ENCODE data around the gene TBC1D2B. TPM values are rescaled to one million over a fixed set of nuclear protein-coding genes. Genes with fewer than 3 reads are reported as not detected.

The TBC1D2B gene
- total RNA-seq = 33.8 and 38.4 TPM in 2 replicates
- polyA plus RNA-seq = 24.8 and 29.3 TPM in 2 replicates

DNA sequence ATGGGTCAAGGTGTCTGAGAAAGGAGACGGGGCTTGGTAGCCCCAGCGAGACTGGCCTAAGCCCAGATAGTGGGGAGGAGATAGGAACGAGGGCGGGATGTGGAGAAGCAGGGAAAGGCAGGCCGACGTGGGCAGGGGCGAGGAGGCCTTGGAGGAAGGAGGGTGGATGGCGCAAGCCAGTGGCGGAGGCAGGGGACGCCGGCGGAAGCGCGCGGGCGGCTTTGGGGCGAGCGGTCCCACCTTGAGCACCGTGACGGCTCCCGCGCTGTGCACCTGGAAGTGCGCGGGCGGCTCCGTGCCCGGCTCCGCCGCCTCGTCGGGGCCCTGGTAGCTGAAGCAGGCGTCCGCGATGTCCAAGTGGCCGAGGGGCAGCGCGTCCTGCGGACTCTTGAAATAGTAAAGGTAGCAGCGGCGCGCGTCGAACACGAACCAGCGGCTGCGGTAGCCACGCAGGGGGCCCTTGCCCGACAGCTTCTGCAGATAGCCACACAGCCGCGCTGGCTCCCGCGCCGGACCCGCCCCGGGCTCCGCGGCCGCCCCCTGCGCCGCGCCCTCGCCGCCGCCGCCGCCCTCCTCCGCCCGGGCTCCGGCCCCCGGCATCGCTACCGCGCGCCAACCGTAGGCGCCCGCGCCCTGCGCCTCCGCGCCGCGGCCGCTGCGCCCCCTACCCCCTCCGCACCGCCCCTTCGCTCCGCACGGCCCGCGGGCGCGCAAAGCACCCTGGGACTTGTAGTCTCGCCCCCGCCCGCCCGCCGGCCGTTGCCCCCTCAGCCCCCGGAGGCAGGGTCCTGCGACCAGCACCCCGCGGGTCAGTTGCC is at the start of gene TBC1D2B:
Gene TBC1D2B, minus strand, starts transcription at position 659 of the 818 bp plus-strand sequence. Its CDS starts 59 bp downstream, at position 600.
- Histone ChIP-seq H3K36me3 (replicated peaks; ENCODE audit: insufficient read depth, low read depth) (no peaks in the 10 kb centered on the region), H3K9me2 (replicated peaks; ENCODE audit: insufficient read depth) (no peaks in the 10 kb centered on the region), H3K4me2 (peak within 1 kb of the TSS; percentile 97), H3K9me3 (ENCODE audit: low read depth) (no peaks in the 10 kb centered on the region), H3K4me3 (peak within 1 kb of the TSS; percentile 98), H4K20me1 (ENCODE audit: insufficient read depth, poor library complexity, severe bottlenecking) (no peaks in the 10 kb centered on the region), H3K27ac (peak within 1 kb of the TSS; percentile 93), H3K79me2 (peaks cover 43% of the 10 kb centered on the region), H3K27me3 (no peaks in the 10 kb centered on the region), H3K4me1 (ENCODE audit: insufficient read depth) (peaks cover 36% of the 10 kb centered on the region), H2AFZ (peak within 1 kb of the TSS; percentile 87)
- WGBS (ENCODE audit: low lambda C conversion rate, missing lambda C conversion rate) = under 1% methylated on average over 47 of the region's 104 CpGs
- peak; percentile 85 for DNase-seq (ENCODE audit: low spot score)
- TF ChIP-seq, protein P1, sequence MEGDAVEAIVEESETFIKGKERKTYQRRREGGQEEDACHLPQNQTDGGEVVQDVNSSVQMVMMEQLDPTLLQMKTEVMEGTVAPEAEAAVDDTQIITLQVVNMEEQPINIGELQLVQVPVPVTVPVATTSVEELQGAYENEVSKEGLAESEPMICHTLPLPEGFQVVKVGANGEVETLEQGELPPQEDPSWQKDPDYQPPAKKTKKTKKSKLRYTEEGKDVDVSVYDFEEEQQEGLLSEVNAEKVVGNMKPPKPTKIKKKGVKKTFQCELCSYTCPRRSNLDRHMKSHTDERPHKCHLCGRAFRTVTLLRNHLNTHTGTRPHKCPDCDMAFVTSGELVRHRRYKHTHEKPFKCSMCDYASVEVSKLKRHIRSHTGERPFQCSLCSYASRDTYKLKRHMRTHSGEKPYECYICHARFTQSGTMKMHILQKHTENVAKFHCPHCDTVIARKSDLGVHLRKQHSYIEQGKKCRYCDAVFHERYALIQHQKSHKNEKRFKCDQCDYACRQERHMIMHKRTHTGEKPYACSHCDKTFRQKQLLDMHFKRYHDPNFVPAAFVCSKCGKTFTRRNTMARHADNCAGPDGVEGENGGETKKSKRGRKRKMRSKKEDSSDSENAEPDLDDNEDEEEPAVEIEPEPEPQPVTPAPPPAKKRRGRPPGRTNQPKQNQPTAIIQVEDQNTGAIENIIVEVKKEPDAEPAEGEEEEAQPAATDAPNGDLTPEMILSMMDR (IDR thresholded peaks at IDR 0.05; ENCODE audit: poor library complexity) = no peak
- TF ChIP-seq EZH2phosphoT487 (IDR thresholded peaks at IDR 0.05; ENCODE audit: low read depth, severe bottlenecking, unreplicated experiment) (no peak), EZH2 (IDR thresholded peaks at IDR 0.05; ENCODE audit: borderline replicate concordance) (no peak)

DNA sequence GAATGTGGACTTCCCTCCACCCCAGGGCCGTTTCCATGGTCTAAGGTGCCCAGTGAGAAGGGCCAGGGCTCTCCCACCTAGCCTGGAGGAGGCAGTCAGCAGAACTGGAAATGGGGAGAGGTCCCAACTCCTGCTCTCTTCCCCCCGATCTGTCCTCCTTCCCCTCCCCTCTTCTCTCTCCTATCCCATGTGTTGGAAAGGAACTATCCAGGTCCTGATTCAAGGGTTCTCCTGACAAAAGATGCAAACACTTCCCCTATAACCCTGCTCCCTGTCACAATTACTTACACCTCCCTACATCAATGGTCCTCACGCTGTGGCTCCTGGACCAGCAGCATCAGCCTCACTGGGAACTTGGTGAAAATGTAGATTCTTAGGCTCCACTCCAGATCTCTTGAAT is 47.8 kb upstream of the TBC1D2B start:
- no peaks in the 10 kb centered on the region for H4K20me1 ChIP-seq (ENCODE audit: insufficient read depth, poor library complexity, severe bottlenecking)
- H3K9me2 ChIP-seq (replicated peaks; ENCODE audit: insufficient read depth) = no peaks in the 10 kb centered on the region
- no peaks in the 10 kb centered on the region for H3K36me3 ChIP-seq (replicated peaks; ENCODE audit: insufficient read depth, low read depth)
- H3K4me3 ChIP-seq = no peak overlapping the region
- no peaks in the 10 kb centered on the region for H3K27me3 ChIP-seq
- peaks cover 25% of the 10 kb centered on the region for H3K4me1 ChIP-seq (ENCODE audit: insufficient read depth)
- no peak overlapping the region for H2AFZ ChIP-seq
- 92% methylated on average over 3 of the region's 3 CpGs for WGBS (ENCODE audit: low lambda C conversion rate, missing lambda C conversion rate)
- no peak overlapping the region for H3K4me2 ChIP-seq
- H3K27ac ChIP-seq = no peak overlapping the region
- no peak for DNase-seq (ENCODE audit: low spot score)
- H3K79me2 ChIP-seq = no peaks in the 10 kb centered on the region
- TF ChIP-seq EZH2phosphoT487 (IDR thresholded peaks at IDR 0.05; ENCODE audit: low read depth, severe bottlenecking, unreplicated experiment) (no peak), EZH2 (IDR thresholded peaks at IDR 0.05; ENCODE audit: borderline replicate concordance) (no peak)
- TF ChIP-seq, protein P1 (IDR thresholded peaks at IDR 0.05; ENCODE audit: poor library complexity) = no peak
- H3K9me3 ChIP-seq (ENCODE audit: low read depth) = no peaks in the 10 kb centered on the region

DNA sequence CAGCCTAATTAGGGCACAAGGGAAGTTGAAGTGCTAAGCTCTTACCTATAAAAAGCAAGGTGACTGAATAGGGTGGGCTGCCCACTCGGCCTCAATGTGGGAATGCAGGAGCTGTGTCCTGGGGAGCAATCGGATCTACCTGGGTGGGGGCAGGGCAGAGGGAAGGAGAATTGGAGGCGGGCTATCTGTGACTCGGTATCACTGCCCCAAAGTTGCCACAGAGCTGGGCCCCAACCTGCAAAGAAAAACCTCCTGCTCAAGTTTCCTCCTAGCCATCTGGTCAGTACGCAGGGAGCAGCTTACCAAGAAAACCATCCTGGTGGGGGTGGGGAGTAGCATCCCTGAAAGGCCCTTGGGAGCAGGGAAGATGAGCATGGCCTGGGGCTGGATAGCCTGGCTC is 43.0 kb upstream of the TBC1D2B start:
- Histone ChIP-seq H3K4me1 (ENCODE audit: insufficient read depth) (no peaks in the 10 kb centered on the region), H3K9me3 (ENCODE audit: low read depth) (no peaks in the 10 kb centered on the region), H3K79me2 (no peaks in the 10 kb centered on the region), H4K20me1 (ENCODE audit: insufficient read depth, poor library complexity, severe bottlenecking) (no peaks in the 10 kb centered on the region), H3K4me2 (no peak overlapping the region), H2AFZ (no peak overlapping the region), H3K4me3 (no peak overlapping the region), H3K9me2 (replicated peaks; ENCODE audit: insufficient read depth) (no peaks in the 10 kb centered on the region), H3K27ac (no peak overlapping the region), H3K36me3 (replicated peaks; ENCODE audit: insufficient read depth, low read depth) (no peaks in the 10 kb centered on the region), H3K27me3 (no peaks in the 10 kb centered on the region)
- DNase-seq (ENCODE audit: low spot score) = no peak
- TF ChIP-seq, protein P1 (IDR thresholded peaks at IDR 0.05; ENCODE audit: poor library complexity) = no peak
- TF ChIP-seq EZH2 (IDR thresholded peaks at IDR 0.05; ENCODE audit: borderline replicate concordance) = no peak
- TF ChIP-seq EZH2phosphoT487 (IDR thresholded peaks at IDR 0.05; ENCODE audit: low read depth, severe bottlenecking, unreplicated experiment) = no peak
- WGBS (ENCODE audit: low lambda C conversion rate, missing lambda C conversion rate) = 83% methylated on average over 5 of the region's 5 CpGs
